ENCODE measurements around the gene ATP6V1G1.

DNA sequence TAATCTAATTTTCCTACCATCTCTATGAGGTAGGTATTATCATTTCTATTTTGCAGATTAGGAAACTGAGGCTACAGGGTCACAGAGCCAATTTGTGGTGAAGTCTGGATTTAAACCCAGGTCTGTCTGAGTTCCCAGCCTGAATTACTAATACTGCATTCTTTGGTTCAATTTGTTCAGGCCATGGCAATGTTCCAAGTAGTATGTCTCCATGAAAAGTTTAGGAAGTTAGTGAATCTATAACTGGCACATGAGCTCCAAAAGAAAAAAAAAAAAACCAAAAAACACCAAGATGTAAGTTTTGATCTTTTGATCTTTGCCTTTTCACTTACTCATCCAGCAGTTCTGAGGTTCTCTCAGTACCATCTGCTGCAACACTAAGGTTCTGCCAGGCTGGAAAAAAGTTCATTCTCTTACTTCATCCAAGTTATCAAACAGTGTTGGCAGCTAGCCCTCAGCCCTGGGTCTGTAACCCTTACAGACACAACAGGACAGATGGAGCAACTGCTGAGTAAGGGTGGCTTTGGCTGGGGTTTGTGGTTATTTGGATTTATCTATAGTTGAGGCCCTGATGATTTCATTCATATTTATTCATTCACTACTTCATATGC lies 19.1 kb downstream of the ATP6V1G1 start:
- TF ChIP-seq, protein P1, sequence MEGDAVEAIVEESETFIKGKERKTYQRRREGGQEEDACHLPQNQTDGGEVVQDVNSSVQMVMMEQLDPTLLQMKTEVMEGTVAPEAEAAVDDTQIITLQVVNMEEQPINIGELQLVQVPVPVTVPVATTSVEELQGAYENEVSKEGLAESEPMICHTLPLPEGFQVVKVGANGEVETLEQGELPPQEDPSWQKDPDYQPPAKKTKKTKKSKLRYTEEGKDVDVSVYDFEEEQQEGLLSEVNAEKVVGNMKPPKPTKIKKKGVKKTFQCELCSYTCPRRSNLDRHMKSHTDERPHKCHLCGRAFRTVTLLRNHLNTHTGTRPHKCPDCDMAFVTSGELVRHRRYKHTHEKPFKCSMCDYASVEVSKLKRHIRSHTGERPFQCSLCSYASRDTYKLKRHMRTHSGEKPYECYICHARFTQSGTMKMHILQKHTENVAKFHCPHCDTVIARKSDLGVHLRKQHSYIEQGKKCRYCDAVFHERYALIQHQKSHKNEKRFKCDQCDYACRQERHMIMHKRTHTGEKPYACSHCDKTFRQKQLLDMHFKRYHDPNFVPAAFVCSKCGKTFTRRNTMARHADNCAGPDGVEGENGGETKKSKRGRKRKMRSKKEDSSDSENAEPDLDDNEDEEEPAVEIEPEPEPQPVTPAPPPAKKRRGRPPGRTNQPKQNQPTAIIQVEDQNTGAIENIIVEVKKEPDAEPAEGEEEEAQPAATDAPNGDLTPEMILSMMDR (optimal IDR thresholded peaks at IDR 0.05 in 1 of 3, IDR thresholded peaks at IDR 0.05 in 1 of 3, conservative IDR thresholded peaks at IDR 0.05 in 1 of 3; ENCODE audit: extremely low read depth in 1 of 3, insufficient read depth in 2 of 3, low read length in 3 of 3): no peak
- TF ChIP-seq EZH2 (IDR thresholded peaks at IDR 0.05; ENCODE audit: low read length): no peak
